Activated naive CD8-positive, alpha-beta T cell treated with anti-CD3 and anti-CD28 coated beads, Interleukin-2, amount 10 ng/mL, durations not matched to agents 7 days and 5 days (primary cell): ENCODE results near the gene TEAD1. TPM values are rescaled to one million over a fixed set of nuclear protein-coding genes. Genes with fewer than 3 reads are reported as not detected.

Source experiments
- ATAC-seq: fragments of 150-1000 bp; cut with Tn5 transposase; one replicate; pipeline ENCODE4 v1.10.0; 2021; ENCODE audit warnings: low read depth, moderate library complexity
- POLR2A ChIA-PET: fragments of 350-600 bp; sonication (Branson Sonifier 250); formaldehyde crosslinking; loops from one replicate; lab custom pipeline; 2021; ENCODE audit warnings: antibody characterized with exemption; lab: Charles Lee
- DNase-seq: peaks from one replicate; pipeline ENCODE4 v3.0.0; 2021
- H3K27ac Mint-ChIP-seq: one replicate; pipeline ENCODE4 v1.8.0; 2022; ENCODE audit warnings: mild to moderate bottlenecking, mixed read lengths
- H3K27me3 Mint-ChIP-seq: one replicate; pipeline ENCODE4 v1.8.0; 2022; ENCODE audit warnings: mild to moderate bottlenecking, moderate library complexity, mixed read lengths
- H3K36me3 Mint-ChIP-seq: one replicate; pipeline ENCODE4 v1.8.0; 2021; ENCODE audit warnings: mild to moderate bottlenecking, mixed read lengths
- H3K4me1 Mint-ChIP-seq: one replicate; pipeline ENCODE4 v1.8.0; 2021; ENCODE audit warnings: mixed read lengths
- H3K4me3 Mint-ChIP-seq: one replicate; pipeline ENCODE4 v1.8.0; 2022; ENCODE audit warnings: mild to moderate bottlenecking, moderate library complexity, mixed read lengths
- H3K9me3 Mint-ChIP-seq: one replicate; pipeline ENCODE4 v1.8.0; 2021; ENCODE audit warnings: mixed read lengths
- total RNA-seq, 2 experiments: library from RNA; stranded (reverse); gene quantifications; one replicate each; pipeline ENCODE4 v1.2.3, GENCODE V29; 2021

TEAD1 gene
- total RNA-seq, 2 experiments from 2014 or later, result not detected

DNA sequence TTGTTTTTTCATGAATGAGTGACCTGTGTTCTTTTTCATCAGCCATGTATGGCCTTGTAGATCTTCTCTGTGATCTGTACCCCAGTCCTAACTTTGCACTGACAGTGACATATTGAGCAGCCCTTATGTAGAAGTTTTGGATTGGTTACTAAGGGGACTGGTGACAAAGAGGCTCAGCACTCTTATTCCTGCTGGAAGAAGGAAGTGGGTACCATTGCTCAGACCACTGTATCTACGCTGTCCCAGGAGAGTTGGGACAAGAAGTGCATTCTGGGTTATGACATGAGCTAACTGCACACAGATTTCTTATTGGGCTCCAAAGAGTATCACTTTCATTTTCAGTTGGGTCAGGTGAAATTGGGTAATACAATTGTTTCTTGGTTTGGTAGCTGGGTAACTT is 227.1 kb downstream of the TEAD1 start:
- DNase-seq, result no peak
- peaks cover 15% of the 10 kb centered on the region for H3K27me3 Mint-ChIP-seq
- H3K4me3 Mint-ChIP-seq, result no peak overlapping the region
- no peak for ATAC-seq
- H3K9me3 Mint-ChIP-seq, result no peaks in the 10 kb centered on the region
- POLR2A ChIA-PET, result no interaction called here
- no peaks in the 10 kb centered on the region for H3K36me3 Mint-ChIP-seq
- H3K27ac Mint-ChIP-seq, result no peak overlapping the region
- H3K4me1 Mint-ChIP-seq, result peaks cover 4% of the 10 kb centered on the region

DNA sequence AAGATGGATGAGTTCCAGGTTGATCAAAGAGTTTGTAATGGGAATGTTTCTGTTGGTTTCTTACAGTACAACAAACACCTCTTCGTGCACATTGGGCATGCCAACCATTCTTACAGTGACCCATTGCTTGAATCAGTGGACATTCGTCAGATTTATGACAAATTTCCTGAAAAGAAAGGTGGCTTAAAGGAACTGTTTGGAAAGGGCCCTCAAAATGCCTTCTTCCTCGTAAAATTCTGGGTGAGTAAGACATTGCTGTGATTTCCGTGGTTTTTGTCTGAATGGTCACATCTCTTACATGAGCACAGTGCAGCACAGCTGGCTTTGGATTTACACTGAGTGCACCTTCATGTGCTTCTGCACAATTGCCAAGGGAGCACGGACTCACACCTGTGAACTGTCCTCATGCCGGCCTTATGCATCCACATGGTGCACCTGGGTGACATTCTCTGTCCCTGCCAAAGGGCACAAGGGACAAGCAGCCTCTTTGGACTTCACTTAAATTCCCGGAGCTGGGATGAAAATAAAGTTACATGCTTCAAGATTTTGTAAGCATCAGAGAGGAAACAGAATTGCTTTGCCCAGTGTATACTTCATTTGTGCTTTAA is 227.8 kb downstream of the TEAD1 start:
- no peaks in the 10 kb centered on the region for H3K36me3 Mint-ChIP-seq
- ATAC-seq, result no peak
- no peak overlapping the region for H3K4me3 Mint-ChIP-seq
- no peak overlapping the region for H3K27ac Mint-ChIP-seq
- no peak for DNase-seq
- H3K27me3 Mint-ChIP-seq, result peaks cover 10% of the 10 kb centered on the region
- POLR2A ChIA-PET, result no interaction called here
- H3K4me1 Mint-ChIP-seq, result peaks cover 4% of the 10 kb centered on the region
- no peaks in the 10 kb centered on the region for H3K9me3 Mint-ChIP-seq

DNA sequence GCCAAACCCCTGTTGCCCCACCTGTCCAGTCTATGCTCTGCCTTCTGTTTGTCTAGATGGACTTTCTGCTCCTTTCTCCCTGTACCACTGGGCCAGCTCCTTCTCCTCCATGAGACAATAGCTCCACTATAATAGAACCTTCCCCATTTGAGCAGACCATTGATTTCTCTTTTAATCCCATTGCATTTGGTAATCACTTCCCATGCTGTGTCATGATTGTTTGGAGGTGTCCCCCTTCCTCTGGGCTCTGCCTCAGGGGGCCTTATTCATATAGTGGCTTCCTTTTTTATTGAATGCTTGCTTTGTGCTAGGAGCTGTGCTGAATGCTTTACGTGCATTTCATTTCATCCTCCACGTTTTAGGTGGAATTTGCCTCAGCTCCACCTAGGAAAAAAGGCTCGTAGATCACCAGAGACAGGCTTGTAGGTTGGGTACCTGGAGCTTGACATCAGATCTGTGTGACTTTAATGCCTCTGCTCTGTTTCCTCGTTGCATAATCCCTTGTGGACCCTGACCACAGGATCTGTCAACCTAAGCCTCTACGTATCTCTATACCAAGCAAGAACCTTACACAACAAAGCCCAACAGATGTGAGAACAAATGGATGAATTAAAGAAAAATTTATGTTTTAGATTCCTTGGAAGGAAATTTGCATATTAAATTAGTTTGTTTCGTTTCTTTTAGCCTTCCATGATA is 228.7 kb downstream of the TEAD1 start:
- H3K36me3 Mint-ChIP-seq, result no peaks in the 10 kb centered on the region
- ATAC-seq (no peak), DNase-seq (no peak)
- peaks cover 4% of the 10 kb centered on the region for H3K4me1 Mint-ChIP-seq
- no peak overlapping the region for H3K4me3 Mint-ChIP-seq
- H3K27me3 Mint-ChIP-seq, result peaks cover 12% of the 10 kb centered on the region
- POLR2A ChIA-PET, result no interaction called here
- H3K9me3 Mint-ChIP-seq, result no peaks in the 10 kb centered on the region
- no peak overlapping the region for H3K27ac Mint-ChIP-seq

DNA sequence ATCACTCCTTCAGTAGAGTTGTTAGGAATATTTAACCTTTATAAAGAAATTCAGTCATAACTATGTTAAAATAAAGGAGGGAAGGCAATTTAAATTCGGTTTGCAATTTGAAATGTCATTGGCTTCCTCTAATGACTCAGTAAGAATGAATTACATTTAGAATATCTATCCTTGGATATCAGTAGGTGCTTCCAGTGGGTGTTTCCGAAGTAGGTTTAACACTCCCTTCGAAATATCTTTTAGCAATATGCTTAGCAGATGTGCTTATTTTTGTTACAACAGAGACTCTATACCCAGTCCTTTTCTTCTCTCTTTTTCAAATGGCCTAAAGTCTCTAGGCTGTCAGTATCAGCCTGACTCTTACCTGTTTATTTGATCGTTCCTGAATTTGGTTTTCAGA is 231.2 kb downstream of the TEAD1 start:
- Mint-ChIP-seq H3K27me3 (peaks cover 11% of the 10 kb centered on the region), H3K9me3 (no peaks in the 10 kb centered on the region), H3K36me3 (no peaks in the 10 kb centered on the region), H3K4me1 (peaks cover 4% of the 10 kb centered on the region), H3K27ac (no peak overlapping the region), H3K4me3 (no peak overlapping the region)
- POLR2A ChIA-PET, result no interaction called here
- ATAC-seq, result no peak
- DNase-seq, result no peak

DNA sequence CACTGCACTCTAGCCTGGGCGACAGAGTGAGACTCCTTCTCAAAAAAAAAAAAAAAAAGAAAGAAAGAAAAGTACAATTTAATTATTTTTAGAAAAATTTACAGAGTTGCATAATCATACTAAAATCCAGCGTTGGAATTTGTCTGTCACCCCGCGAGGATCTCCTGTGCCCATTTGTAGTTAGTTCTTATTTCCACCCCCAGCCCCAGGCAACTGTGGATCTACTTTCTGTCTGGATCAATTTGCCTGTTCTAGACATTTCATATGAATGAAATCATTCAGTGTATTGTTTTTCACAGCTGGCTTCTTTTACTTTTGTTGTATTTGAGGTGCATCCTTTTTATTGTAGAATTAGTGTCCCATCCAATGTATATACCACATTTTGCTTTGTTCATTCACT is 232.3 kb downstream of the TEAD1 start:
- POLR2A ChIA-PET, result no interaction called here
- DNase-seq (no peak), ATAC-seq (no peak)
- Mint-ChIP-seq H3K36me3 (no peaks in the 10 kb centered on the region), H3K9me3 (no peaks in the 10 kb centered on the region), H3K4me1 (peaks cover 1% of the 10 kb centered on the region), H3K27ac (no peak overlapping the region), H3K27me3 (peaks cover 11% of the 10 kb centered on the region), H3K4me3 (no peak overlapping the region)

DNA sequence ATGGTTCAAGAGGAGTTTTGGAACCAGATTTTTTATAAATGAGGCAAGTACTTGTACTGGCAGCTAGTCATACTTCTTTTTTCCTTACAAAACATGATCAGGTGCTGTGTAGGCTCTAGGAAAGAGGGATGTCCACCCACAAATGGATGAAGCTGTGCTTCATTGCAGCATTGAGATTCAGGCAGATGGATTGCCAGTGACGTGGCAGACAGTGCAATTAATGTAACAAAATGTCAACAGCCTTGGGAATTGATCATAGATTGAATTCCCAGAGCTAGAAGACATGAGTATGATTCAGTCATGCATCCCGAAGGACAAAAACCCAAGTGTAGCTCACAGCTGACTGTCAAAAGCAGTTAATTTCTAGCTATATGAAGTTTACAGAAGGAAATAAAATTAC is 235.7 kb downstream of the TEAD1 start:
- no peak overlapping the region for H3K4me3 Mint-ChIP-seq
- POLR2A ChIA-PET, result no interaction called here
- DNase-seq, result no peak
- H3K4me1 Mint-ChIP-seq, result no peaks in the 10 kb centered on the region
- no peaks in the 10 kb centered on the region for H3K9me3 Mint-ChIP-seq
- H3K27ac Mint-ChIP-seq, result no peak overlapping the region
- no peak for ATAC-seq
- H3K36me3 Mint-ChIP-seq, result no peaks in the 10 kb centered on the region
- H3K27me3 Mint-ChIP-seq, result peaks cover 15% of the 10 kb centered on the region

DNA sequence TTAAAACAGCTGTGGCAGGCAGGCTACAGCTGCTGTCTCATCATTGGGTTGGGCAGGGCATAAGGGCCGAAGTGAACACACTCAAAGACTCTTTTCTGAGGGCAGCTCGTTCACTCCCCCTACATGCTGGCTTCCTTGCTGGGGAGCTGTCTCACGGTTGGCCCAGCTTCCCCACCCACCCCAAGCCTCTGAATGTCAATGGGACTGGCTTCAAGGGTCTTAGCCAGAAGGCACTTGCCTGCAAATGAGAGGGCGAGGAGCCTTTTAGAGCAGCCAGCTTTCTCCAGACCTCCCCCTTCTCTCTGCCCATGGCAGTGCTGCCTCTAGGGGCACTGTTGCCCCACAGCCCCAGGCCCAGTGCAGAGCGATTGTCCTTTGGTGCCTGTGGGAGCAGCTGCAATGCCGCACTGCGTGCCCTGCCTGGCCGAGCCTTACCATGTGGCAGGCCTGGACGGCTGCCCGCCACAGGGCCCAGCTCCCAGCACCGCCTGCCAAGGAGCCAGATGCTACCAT is 240.2 kb downstream of the TEAD1 start:
- no peaks in the 10 kb centered on the region for H3K4me1 Mint-ChIP-seq
- H3K27me3 Mint-ChIP-seq, result peaks cover 17% of the 10 kb centered on the region
- POLR2A ChIA-PET, result no interaction called here
- no peaks in the 10 kb centered on the region for H3K9me3 Mint-ChIP-seq
- no peak overlapping the region for H3K27ac Mint-ChIP-seq
- no peak for DNase-seq
- no peak for ATAC-seq
- H3K36me3 Mint-ChIP-seq, result no peaks in the 10 kb centered on the region
- no peak overlapping the region for H3K4me3 Mint-ChIP-seq

DNA sequence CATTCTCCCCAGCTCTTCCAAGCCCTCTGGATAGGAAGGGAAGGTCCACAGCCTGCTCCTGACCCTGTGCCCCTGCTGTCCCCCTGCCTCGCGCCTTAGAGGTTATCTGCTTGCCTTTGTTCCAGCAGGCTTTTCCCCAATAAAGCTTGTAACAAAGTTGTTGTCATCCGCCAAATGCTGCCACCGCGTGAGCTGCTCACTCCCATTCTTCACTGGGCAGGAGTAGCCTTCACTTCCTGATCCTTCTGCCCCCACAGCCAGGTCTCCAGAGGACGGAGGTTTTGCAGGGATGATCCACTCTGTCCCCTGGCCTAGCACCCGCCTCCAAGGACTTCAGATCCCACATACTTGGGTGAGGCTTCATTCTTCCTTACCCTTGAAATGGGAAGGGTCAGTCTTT is 240.9 kb downstream of the TEAD1 start:
- no peak for DNase-seq
- no peak overlapping the region for H3K4me3 Mint-ChIP-seq
- H3K27me3 Mint-ChIP-seq, result peaks cover 14% of the 10 kb centered on the region
- H3K9me3 Mint-ChIP-seq, result no peaks in the 10 kb centered on the region
- POLR2A ChIA-PET, result no interaction called here
- no peak for ATAC-seq
- H3K27ac Mint-ChIP-seq, result no peak overlapping the region
- H3K4me1 Mint-ChIP-seq, result no peaks in the 10 kb centered on the region
- H3K36me3 Mint-ChIP-seq, result no peaks in the 10 kb centered on the region

DNA sequence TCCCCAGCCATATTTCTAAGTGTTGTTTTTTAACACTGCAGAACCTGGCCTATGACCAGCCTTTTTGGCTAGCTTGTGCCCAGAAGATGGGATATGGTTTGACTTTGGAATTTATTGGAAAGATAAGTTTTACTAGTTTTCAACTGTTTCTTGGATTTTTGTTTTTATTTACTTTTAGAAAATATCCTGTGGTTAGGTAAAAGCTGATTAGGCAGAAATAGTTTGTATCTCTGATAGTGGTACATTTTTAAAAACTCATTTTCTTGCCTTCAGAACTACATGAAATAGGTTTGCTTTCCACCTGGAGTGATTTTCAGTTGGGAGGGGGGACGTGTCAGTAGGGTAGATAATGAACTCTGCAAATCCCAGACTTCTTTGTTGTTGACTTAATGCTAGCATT is 243.6 kb downstream of the TEAD1 start:
- no peak for DNase-seq
- Mint-ChIP-seq H3K4me3 (no peak overlapping the region), H3K4me1 (no peaks in the 10 kb centered on the region), H3K36me3 (no peaks in the 10 kb centered on the region), H3K27me3 (peaks cover 17% of the 10 kb centered on the region), H3K9me3 (no peaks in the 10 kb centered on the region), H3K27ac (no peak overlapping the region)
- POLR2A ChIA-PET, result no interaction called here
- ATAC-seq, result no peak

DNA sequence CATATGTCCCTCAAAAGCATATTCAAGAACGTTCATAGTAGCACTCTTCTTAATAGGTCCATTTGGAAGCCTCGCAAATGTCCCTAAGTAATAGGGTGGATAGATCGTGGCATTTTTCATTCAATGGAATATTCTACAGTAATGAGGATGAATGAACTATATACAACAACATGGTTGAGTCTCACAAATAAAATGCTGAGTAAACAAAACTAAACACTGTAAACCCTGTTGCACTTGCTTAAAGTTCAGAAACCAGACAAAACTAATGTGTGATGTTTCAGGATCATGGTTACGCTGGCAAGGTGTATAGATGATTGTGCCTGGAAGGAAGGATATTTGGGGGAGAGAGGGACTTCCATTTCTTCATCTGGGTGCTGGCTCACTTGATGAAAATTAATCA is 244.4 kb downstream of the TEAD1 start:
- H3K36me3 Mint-ChIP-seq, result no peaks in the 10 kb centered on the region
- no peak for ATAC-seq
- H3K4me3 Mint-ChIP-seq, result no peak overlapping the region
- H3K4me1 Mint-ChIP-seq, result no peaks in the 10 kb centered on the region
- POLR2A ChIA-PET, result no interaction called here
- peaks cover 16% of the 10 kb centered on the region for H3K27me3 Mint-ChIP-seq
- no peak for DNase-seq
- H3K9me3 Mint-ChIP-seq, result no peaks in the 10 kb centered on the region
- H3K27ac Mint-ChIP-seq, result no peak overlapping the region

DNA sequence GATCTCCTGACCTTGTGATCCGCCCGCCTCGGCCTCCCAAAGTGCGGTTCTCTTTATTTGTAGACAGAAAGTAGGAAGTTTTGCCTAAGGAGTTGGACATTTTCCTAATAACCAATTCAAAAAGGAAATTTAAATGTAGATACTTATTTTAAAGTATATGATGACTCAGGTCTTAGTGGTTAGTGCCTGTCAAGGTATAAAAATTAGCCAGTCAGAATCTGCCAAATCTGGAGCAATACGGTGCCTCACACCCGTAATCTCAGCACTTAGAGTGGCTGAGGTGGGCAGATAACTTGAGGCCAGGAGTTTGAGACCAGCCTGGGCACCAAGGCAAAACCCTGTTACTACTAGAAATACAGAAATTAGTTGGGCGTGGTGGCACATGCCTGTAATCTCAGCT is 248.2 kb downstream of the TEAD1 start:
- H3K27me3 Mint-ChIP-seq, result peaks cover 14% of the 10 kb centered on the region
- no peaks in the 10 kb centered on the region for H3K9me3 Mint-ChIP-seq
- POLR2A ChIA-PET, result no interaction called here
- ATAC-seq (no peak), DNase-seq (no peak)
- H3K27ac Mint-ChIP-seq, result no peak overlapping the region
- no peaks in the 10 kb centered on the region for H3K4me1 Mint-ChIP-seq
- H3K4me3 Mint-ChIP-seq, result no peak overlapping the region
- H3K36me3 Mint-ChIP-seq, result no peaks in the 10 kb centered on the region

DNA sequence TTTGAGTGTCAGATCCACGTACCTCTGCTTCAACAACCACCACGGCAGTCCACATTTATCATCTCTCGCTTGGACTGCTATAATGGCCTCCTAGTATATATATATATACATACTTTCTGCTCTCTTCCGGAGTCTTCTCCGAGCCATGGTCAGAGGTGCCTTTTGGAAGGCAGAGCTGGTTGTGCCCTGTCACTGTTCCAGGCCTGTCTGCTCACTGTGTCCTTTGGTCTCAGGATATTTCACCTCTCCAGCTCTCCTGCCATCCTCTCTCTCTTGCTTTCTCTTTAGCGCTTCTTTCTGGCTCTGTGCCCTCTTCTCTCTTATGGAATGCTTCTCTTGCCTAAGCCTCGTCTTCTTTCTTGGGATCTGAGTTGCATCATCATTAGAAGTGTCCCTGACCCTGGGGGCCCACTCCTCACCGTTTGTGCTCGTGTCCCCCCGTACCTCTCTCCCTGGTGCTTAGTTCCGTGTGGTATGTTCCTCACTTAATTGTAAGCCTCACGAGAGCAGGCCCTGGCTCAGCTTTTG is 248.8 kb downstream of the TEAD1 start:
- ATAC-seq (no peak), DNase-seq (no peak)
- Mint-ChIP-seq H3K9me3 (no peaks in the 10 kb centered on the region), H3K27me3 (peaks cover 14% of the 10 kb centered on the region), H3K4me3 (no peak overlapping the region), H3K36me3 (no peaks in the 10 kb centered on the region), H3K4me1 (no peaks in the 10 kb centered on the region), H3K27ac (no peak overlapping the region)
- POLR2A ChIA-PET, result no interaction called here

DNA sequence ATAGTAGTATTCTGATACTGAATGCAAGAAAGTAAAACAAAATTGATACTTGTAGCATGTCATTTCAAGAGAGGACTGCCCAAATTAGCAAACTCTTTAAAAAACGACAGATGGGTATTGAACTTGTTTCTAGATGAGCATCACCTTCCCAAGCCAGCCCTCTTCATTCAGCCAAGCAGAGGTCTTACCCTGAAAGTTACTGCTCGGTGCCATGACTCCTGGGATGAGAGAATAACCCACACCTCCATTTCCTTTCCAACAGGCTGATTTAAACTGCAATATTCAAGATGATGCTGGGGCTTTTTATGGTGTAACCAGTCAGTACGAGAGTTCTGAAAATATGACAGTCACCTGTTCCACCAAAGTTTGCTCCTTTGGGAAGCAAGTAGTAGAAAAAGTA is 250.4 kb downstream of the TEAD1 start:
- Mint-ChIP-seq H3K27me3 (peaks cover 12% of the 10 kb centered on the region), H3K4me1 (no peaks in the 10 kb centered on the region), H3K36me3 (no peaks in the 10 kb centered on the region), H3K4me3 (no peak overlapping the region), H3K27ac (no peak overlapping the region), H3K9me3 (no peaks in the 10 kb centered on the region)
- ATAC-seq, result no peak
- POLR2A ChIA-PET, result no interaction called here
- no peak for DNase-seq

DNA sequence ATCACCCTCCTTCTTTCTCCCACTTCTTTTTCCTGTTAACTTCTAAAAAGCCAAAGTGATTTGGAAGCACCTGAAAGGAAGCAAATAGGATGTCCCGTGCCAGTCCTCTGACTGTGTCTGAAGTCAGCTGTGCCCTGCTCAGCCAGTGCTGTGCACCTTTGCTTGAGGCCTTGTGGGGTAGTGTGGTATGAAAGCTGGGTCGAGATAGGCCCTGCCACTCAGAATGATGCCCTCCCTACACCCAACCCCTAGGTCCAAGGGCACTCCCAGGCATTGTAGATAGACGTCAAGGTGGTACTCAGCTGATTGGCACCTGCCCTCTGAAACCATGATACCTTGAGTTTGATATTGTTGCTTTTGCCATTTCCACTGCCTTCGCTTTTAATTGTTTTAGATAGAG is 251.3 kb downstream of the TEAD1 start:
- ATAC-seq (no peak), DNase-seq (no peak)
- Mint-ChIP-seq H3K4me3 (no peak overlapping the region), H3K36me3 (no peaks in the 10 kb centered on the region), H3K27ac (no peak overlapping the region), H3K27me3 (peaks cover 11% of the 10 kb centered on the region), H3K9me3 (no peaks in the 10 kb centered on the region), H3K4me1 (no peaks in the 10 kb centered on the region)
- POLR2A ChIA-PET, result no interaction called here
